ENCODE results near the gene PPP1R13B. TPM values are rescaled to one million over a fixed set of nuclear protein-coding genes. Genes with fewer than 3 reads are reported as not detected.

PPP1R13B gene
- total and polyA plus RNA-seq, 2 experiments from 2014 or later, result 2.0 to 8.5 TPM

DNA sequence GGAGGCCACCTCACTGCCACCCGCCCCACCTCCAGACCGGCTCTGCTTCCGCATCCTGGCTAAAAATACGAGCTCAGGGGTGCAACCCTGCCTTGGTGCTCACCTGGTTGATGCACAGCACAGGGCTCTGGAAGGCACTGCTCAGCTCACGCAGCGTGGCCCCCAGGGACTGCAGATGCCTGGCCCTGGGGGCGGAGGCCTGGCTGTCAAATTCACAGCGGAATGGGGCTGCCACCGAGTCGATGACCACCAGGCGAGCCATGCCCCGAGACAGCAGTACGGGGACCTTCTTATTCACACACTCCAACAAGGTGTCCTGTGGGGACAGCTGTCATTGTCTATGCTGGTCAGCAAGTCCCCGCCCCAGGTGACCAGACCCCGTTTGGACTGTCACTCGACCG, 148.1 kb downstream of the PPP1R13B start:
- no peak overlapping the region for H3K4me3 ChIP-seq
- H2AFZ ChIP-seq, result no peak overlapping the region
- H3K27ac ChIP-seq (ENCODE audit: low read depth), result no peak overlapping the region
- H4K20me1 ChIP-seq (replicated peaks; ENCODE audit: insufficient read depth), result peaks cover 19% of the 10 kb centered on the region
- Mint-ChIP-seq H3K27me3 (ENCODE audit: insufficient read depth, low read depth, poor library complexity) (peaks cover 42% of the 10 kb centered on the region), H3K4me1 (peaks cover 28% of the 10 kb centered on the region), H3K27ac (no peak overlapping the region), H3K9me3 (no peaks in the 10 kb centered on the region; the same call in 2 of the 3 replicates), H3K4me3 (no peak overlapping the region), H3K36me3 (ENCODE audit: low read depth) (peaks cover 45% of the 10 kb centered on the region)
- H3K4me1 ChIP-seq (ENCODE audit: insufficient read depth), result peaks cover 6% of the 10 kb centered on the region; the same call in 1 of the 2 replicates
- no peak overlapping the region for H3K4me2 ChIP-seq
- TF ChIP-seq, protein P1, sequence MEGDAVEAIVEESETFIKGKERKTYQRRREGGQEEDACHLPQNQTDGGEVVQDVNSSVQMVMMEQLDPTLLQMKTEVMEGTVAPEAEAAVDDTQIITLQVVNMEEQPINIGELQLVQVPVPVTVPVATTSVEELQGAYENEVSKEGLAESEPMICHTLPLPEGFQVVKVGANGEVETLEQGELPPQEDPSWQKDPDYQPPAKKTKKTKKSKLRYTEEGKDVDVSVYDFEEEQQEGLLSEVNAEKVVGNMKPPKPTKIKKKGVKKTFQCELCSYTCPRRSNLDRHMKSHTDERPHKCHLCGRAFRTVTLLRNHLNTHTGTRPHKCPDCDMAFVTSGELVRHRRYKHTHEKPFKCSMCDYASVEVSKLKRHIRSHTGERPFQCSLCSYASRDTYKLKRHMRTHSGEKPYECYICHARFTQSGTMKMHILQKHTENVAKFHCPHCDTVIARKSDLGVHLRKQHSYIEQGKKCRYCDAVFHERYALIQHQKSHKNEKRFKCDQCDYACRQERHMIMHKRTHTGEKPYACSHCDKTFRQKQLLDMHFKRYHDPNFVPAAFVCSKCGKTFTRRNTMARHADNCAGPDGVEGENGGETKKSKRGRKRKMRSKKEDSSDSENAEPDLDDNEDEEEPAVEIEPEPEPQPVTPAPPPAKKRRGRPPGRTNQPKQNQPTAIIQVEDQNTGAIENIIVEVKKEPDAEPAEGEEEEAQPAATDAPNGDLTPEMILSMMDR (conservative IDR thresholded peaks at IDR 0.05; ENCODE audit: low read depth in 2 of 2), result no peak
- TF ChIP-seq, protein P2, sequence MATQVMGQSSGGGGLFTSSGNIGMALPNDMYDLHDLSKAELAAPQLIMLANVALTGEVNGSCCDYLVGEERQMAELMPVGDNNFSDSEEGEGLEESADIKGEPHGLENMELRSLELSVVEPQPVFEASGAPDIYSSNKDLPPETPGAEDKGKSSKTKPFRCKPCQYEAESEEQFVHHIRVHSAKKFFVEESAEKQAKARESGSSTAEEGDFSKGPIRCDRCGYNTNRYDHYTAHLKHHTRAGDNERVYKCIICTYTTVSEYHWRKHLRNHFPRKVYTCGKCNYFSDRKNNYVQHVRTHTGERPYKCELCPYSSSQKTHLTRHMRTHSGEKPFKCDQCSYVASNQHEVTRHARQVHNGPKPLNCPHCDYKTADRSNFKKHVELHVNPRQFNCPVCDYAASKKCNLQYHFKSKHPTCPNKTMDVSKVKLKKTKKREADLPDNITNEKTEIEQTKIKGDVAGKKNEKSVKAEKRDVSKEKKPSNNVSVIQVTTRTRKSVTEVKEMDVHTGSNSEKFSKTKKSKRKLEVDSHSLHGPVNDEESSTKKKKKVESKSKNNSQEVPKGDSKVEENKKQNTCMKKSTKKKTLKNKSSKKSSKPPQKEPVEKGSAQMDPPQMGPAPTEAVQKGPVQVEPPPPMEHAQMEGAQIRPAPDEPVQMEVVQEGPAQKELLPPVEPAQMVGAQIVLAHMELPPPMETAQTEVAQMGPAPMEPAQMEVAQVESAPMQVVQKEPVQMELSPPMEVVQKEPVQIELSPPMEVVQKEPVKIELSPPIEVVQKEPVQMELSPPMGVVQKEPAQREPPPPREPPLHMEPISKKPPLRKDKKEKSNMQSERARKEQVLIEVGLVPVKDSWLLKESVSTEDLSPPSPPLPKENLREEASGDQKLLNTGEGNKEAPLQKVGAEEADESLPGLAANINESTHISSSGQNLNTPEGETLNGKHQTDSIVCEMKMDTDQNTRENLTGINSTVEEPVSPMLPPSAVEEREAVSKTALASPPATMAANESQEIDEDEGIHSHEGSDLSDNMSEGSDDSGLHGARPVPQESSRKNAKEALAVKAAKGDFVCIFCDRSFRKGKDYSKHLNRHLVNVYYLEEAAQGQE (IDR thresholded peaks at IDR 0.05; ENCODE audit: unreplicated experiment), result no peak
- TF ChIP-seq ZNF114 (CRISPR knock-in tag; IDR thresholded peaks at IDR 0.05) (no peak), EZH2 (IDR thresholded peaks at IDR 0.05; ENCODE audit: low read depth, unreplicated experiment) (no peak), JUNB (IDR thresholded peaks at IDR 0.05; ENCODE audit: unreplicated experiment) (no peak), ZNF331 (CRISPR knock-in tag; IDR thresholded peaks at IDR 0.05; ENCODE audit: low read depth) (no peak)
- TF ChIP-seq, protein P3, sequence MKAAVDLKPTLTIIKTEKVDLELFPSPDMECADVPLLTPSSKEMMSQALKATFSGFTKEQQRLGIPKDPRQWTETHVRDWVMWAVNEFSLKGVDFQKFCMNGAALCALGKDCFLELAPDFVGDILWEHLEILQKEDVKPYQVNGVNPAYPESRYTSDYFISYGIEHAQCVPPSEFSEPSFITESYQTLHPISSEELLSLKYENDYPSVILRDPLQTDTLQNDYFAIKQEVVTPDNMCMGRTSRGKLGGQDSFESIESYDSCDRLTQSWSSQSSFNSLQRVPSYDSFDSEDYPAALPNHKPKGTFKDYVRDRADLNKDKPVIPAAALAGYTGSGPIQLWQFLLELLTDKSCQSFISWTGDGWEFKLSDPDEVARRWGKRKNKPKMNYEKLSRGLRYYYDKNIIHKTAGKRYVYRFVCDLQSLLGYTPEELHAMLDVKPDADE (IDR thresholded peaks at IDR 0.05), result no peak
- H3K36me3 ChIP-seq (ENCODE audit: insufficient read depth), result no peaks in the 10 kb centered on the region; the same call in none of the 2 replicates
- H3K27me3 ChIP-seq (ENCODE audit: insufficient read depth), result no peaks in the 10 kb centered on the region
- H3K79me2 ChIP-seq (replicated peaks; ENCODE audit: insufficient read depth), result 0 out of 2 replicates have a peak, but pooled peaks cover under 1% of the 10 kb centered on the region
- H3K9me2 ChIP-seq (ENCODE audit: insufficient read depth), result no peaks in the 10 kb centered on the region
- ATAC-seq (no peak), DNase-seq (ENCODE audit: low spot score) (no peak)
- H3F3A ChIP-seq (replicated peaks; ENCODE audit: low read depth), result peaks cover 8% of the 10 kb centered on the region

All from GM23338 (cell line).